ENCODE data around the gene KLRD1.
"Not testable (repeated sequence)": the region's sequence is repeated elsewhere in the genome, so short reads cannot be mapped to it uniquely, and the experiment has no call there.

The KLRD1 gene

GRCh38 chr12:10304161-10304574 lies 3.5 kb upstream of the KLRD1 start:
- H3K4me3 ChIP-seq (ENCODE audit: low read depth, low read length): no peak overlapping the region
- no peak for TF ChIP-seq CTCF (IDR thresholded peaks at IDR 0.05; ENCODE audit: borderline replicate concordance, insufficient read depth, low read depth, low read length)

- no peak overlapping the region for H3K4me3 ChIP-seq (ENCODE audit: low read depth, low read length)
- no peak for TF ChIP-seq CTCF (IDR thresholded peaks at IDR 0.05; ENCODE audit: borderline replicate concordance, insufficient read depth, low read depth, low read length)
These were observed 2.3 kb upstream of the KLRD1 start for GRCh38 chr12:10305411-10305810.

GRCh38 chr12:10310926-10311720 lies 3.5 kb downstream of the KLRD1 start:
- no peak for TF ChIP-seq CTCF (IDR thresholded peaks at IDR 0.05; ENCODE audit: borderline replicate concordance, insufficient read depth, low read depth, low read length)
- H3K4me3 ChIP-seq (ENCODE audit: low read depth, low read length): no peak overlapping the region

GRCh38 chr12:10319388-10319787 lies 11.7 kb downstream of the KLRD1 start:
- TF ChIP-seq CTCF (IDR thresholded peaks at IDR 0.05; ENCODE audit: borderline replicate concordance, insufficient read depth, low read depth, low read length): no peak
- no peak overlapping the region for H3K4me3 ChIP-seq (ENCODE audit: low read depth, low read length)

- H3K4me3 ChIP-seq (ENCODE audit: low read depth, low read length): no peak overlapping the region
- no peak for TF ChIP-seq CTCF (IDR thresholded peaks at IDR 0.05; ENCODE audit: borderline replicate concordance, insufficient read depth, low read depth, low read length)
These were observed 13.0 kb downstream of the KLRD1 start for GRCh38 chr12:10320643-10321042.

- H3K4me3 ChIP-seq (ENCODE audit: low read depth, low read length): not testable (repeated sequence)
These were observed 21.0 kb downstream of the KLRD1 start for GRCh38 chr12:10328691-10329090.

- peak; percentile 42; the same call in 1 of the 2 replicates for TF ChIP-seq CTCF (IDR thresholded peaks at IDR 0.05; ENCODE audit: borderline replicate concordance, insufficient read depth, low read depth, low read length)
- H3K4me3 ChIP-seq (ENCODE audit: low read depth, low read length): no peak overlapping the region
These were observed 24.1 kb downstream of the KLRD1 start for GRCh38 chr12:10331642-10332239.

GRCh38 chr12:10336196-10336595 lies 28.5 kb downstream of the KLRD1 start:
- not testable (repeated sequence) for H3K4me3 ChIP-seq (ENCODE audit: low read depth, low read length)

GRCh38 chr12:10338470-10338869 lies 30.8 kb downstream of the KLRD1 start:
- not testable (repeated sequence) for H3K4me3 ChIP-seq (ENCODE audit: low read depth, low read length)

Measured in GM12875 (cell line).